GM21360 (cell line): ENCODE results near the gene NUMA1.

ENCODE experiments used
- ATAC-seq: cut with Tn5 transposase; IDR thresholded peaks from one replicate; pipeline ENCODE4 v1.9.1; 2021; ENCODE audit warnings: mild to moderate bottlenecking, moderate library complexity; ENCODE audit not compliant: unreplicated experiment

NUMA1 gene

DNA sequence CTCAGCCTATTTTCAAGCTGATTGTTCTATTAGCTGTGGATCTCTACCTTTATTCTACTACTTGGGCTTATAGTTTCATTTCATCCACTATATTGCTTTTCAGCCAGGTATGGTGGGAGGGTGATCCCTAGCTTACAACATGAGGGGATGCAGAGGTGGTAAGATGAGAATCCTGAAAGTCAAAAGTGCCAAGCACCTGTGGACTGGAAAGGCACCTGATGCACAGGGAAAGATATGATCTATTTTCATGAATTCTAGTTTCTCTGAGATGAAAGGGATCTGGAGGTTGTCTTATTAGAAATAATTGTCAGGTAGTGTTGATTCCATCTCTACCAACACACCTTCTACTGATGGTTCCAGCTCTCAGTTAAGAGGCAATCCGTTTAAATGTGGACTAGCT lies 103.3 kb downstream of the NUMA1 start:
- ATAC-seq, result no peak

DNA sequence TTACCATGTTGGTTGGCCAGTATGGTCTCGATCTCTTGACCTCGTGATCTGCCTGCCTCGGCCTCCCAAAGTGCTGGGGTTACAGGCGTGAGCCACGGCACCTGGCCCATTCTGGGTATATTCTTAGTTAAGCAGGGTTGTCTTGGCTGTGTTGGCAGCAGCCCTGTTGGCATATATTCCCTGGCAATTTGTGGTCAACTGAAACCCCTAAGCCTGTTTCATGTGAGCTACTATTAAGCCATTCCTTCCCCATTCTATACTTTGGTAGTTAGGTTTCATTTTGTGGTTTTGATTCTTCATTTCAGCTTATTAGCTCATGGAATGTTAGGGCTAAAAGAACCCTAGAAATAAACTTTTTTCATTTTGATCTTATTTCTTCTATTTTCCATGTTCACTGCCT lies 103.8 kb downstream of the NUMA1 start:
- ATAC-seq, result no peak

DNA sequence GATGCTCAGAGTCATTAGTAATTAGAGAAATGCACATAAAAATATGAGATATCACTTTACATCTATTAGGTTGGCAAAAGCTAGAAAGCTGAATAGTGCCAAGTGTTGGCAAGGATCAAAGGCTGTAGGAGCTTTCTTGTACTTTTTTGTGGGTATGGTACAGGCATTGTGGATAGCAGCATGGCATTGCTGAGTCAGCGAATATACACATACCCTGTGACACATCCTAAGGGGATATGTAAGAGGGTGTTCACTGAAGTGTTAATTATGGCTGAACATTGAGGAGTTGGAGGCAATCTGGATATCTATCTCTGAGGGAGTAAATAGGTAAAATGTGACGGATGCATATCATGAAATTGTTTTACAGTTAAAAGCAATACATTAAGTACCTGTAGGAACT lies 108.7 kb downstream of the NUMA1 start:
- no peak for ATAC-seq

DNA sequence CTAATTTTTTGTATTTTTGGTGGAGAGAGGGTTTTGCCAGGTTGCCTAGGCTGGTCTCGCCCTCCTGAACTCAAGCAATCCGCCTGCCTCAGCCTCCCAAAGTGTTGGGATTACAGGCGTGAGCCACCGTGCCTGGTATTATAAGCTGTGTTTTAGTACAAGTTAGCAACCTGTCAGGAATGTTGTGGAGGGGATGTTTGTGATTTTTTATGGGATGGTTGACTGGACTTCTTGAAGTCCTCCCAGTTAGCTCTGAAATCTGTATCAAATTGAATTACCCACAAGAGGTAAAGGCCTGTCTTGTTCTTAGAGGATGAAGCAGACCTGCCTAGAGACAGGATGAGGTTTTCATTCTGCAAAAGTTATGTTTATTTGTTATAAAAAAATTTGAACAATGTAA lies 115.7 kb downstream of the NUMA1 start:
- ATAC-seq, result no peak

DNA sequence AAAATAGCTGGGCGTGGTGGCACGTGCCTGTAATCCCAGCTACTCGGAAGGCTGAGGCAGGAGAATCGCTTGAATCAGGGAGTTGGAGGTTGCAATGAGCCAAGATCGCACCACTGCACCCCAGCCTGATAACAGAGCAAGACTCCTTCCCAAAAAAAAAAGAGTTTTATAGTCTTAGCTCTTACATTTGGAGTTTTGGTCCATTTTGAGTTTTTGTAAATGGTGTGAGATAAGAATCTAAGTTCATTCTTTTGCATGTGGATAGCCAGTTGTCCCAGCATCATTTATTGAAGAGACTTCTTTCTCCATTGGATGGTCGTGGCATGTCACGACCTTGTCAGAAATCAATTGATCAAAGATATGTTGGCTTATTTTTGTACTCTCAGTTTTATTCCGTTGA lies 116.9 kb downstream of the NUMA1 start:
- no peak for ATAC-seq

DNA sequence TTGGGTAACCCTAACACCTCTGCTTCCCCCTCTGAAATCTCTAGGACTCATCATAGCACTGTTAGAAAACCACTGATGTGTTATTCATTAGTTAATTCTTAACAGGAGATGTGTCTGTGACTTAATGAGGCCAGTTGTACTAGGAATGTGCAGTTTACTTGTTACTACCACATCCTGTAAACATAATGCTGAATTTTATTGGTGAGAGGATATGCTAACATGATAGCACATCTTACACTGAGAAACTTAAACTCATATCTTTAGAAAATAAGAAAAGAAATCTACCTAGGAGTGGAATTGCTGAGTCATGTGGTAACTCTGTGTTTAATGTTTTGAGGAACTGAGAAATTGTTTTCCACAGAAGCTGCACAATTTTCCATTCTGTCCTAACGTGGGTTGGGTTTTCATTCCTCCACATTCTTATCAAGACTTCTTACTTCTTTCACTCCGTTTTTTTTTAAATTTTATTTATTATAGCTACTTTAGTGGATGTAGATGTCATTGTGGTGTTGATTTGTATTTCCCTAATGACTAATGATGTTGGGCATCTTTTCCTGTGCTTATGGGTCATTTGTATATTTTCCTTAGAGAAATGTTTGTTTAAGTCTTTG lies 117.8 kb downstream of the NUMA1 start:
- no peak for ATAC-seq

DNA sequence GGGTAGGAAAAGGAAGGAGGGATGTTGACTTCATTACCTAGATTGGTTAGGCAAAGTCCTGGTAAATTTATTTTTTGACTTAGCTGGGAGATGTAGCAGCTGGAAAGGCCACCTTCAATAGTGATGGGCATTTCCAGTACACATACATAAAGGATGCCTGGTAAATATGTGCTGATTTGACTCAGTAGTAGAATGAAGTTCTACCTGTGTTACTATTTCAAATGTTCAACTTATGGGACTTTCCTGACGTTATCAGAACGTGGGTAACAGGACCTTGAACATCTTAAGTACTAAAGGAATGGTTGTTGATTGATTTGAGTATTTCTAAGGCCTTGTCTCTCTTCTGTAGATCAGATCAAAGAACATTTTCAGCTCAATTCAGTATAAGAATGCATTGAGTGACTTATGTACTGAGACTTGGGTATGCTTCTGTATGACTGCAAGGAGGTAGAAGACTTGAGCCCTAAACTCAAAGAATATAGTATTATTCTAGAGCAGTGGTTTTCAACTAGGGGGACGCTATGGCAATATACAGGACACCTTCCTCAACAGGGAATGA lies 124.4 kb downstream of the NUMA1 start:
- ATAC-seq, result no peak
